SIG-M5 (cell line): Measurements from ENCODE around the gene PHF13.
A peak's percentile ranks its signal among the peaks of the same experiment; 100 is the strongest.
"Not testable (repeated sequence)": the region's sequence is repeated elsewhere in the genome, so short reads cannot be mapped to it uniquely, and the experiment has no call there.

ENCODE experiments used
- DNase-seq: peaks from one replicate; lab custom pipeline; 2025; lab: John Stamatoyannopoulos, UW

Gene PHF13

GRCh38 chr1:6587261-6588005 lies 26.1 kb upstream of the PHF13 start:
- no peak for DNase-seq

DNA sequence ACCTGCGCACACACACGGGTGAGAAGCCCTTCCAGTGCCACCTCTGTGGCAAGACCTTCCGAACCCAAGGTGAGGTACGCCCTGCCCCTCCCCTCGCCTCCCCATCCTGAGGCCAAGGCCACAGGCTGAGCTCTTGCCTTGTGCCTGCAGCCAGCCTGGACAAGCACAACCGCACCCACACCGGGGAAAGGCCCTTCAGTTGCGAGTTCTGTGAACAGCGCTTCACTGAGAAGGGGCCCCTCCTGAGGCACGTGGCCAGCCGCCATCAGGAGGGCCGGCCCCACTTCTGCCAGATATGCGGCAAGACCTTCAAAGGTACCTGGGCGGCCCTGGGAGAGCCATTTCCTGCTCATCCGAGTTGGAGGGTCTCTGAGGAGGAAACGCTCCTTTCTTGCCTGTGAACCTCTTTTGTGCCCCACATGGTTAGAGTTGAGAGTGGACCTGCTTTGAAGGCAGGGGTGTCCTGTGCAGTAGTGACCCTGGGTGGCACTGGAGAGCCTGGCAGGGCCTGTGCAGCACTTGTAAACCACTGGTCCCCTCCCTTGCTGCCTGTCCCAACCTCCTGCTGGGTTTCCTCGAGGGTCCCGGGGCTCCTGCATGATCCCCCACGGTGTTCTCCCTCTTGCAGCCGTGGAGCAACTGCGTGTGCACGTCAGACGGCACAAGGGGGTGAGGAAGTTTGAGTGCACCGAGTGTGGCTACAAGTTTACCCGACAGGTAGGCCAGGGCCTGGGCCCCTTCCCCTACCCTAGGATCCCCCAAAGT lies 25.2 kb upstream of the PHF13 start:
- no peak for DNase-seq

DNA sequence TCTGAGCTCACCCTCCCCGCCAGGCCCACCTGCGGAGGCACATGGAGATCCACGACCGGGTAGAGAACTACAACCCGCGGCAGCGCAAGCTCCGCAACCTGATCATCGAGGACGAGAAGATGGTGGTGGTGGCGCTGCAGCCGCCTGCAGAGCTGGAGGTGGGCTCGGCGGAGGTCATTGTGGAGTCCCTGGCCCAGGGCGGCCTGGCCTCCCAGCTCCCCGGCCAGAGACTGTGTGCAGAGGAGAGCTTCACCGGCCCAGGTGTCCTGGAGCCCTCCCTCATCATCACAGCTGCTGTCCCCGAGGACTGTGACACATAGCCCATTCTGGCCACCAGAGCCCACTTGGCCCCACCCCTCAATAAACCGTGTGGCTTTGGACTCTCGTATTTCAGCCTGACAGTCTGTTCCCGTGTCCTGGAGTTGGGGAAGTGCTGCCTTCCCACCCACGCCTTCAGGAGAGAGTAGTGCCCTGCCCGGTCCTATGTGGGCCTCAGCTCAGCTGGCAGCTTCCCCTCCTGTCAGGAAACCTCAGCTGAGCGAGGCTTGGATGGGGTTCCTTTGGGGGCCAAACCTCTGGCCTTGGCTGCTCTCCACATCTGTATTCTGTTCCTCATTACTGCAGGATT lies 24.5 kb upstream of the PHF13 start:
- DNase-seq, result no peak

- DNase-seq, result no peak
Measured at GRCh38 chr1:6590046-6590445, 23.5 kb upstream of the PHF13 start.

DNA sequence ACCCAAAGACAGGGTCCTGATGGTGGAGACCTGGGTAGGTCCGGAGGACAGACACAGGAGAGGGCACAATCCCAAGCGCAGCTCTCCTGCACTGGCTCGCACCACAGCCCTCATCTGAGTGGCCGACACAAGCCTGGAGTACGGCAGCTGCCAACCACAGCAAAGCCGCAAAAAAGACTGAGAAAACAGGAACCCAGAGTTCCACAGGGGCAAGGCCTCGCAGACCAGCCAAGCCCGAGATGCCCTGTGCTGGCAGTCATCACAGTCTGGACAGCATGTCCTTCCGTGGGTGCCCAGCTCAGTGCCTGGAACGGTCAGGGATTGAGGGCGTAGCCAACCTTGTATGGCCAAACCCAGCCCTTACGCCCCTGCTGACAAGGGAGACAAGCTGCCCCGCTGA lies 22.3 kb upstream of the PHF13 start:
- DNase-seq, result no peak

DNA sequence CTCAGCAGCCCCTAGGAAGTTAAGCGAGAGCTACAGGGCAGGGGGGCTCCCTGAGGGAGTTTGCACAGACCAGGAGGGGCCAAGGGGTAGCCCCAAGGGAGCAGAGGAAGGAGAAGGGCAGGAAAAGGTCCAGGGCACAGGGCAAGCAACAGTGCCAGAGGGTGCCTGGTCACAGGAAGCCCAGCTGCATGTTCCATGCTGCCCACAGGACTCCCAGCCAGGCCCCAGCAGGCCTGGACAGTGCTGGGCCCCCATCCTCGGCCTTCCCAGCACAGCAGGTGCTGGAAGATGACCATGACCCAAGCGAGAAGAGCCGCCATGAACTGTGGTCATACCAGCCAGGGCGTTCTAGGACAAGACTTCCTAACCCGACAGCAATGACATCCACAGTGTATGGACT lies 21.9 kb upstream of the PHF13 start:
- no peak for DNase-seq

GRCh38 chr1:6592441-6592840 lies 21.1 kb upstream of the PHF13 start:
- no peak for DNase-seq

DNA sequence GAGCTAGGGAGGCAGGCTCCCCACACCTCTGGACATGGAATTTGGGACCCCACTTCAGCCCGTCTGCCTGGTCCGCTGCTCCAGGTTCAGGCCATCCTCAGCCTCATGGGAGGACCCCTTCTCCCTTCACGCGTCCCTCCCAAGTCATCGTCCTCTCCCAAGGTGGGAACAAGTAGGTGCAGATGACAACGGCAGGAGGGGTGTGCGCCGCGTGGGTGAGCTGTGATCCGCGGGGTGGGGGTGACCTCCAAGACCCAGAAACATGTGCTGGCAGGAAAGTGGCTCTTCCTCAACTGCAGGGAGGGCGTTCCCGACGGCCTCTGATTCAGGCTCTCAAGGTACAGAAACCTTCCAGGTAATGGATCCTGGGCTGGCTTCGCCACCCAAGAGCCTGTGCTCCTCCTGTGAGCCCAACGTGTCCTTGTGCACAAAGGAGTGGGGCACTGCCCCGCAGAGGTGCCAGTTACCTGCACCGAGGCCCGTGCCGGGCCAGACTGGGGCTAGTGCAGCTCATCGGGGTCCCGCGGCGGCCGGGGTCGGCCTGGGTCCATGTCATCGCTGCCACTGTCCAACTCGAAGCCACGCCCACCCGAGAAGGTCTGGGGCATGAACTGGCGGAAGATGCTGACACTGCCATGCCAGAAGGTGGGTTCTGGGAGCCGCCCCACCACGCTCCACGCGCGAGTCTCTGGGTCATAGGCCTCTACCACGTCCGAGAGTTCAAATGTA lies 20.5 kb upstream of the PHF13 start:
- DNase-seq, result no peak

DNA sequence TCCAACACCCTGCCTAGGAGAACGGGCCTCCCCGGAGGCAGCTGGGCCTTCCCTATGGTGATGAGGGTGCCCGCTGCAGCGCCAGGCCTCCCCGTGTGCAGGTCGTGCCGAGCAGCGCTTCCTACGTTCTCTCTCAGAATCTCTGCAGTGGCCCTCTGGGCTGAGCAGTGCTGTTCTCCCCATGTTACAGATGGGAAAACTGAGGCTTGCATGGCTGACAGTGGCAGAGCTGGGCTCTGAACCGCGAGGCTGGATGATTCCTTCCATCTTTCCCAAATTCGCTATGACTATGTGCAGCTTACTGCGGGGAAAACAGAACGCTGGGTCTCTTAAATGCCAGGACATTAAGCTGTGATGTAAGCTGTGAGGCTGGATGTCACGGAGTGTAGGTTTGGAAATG lies 19.7 kb upstream of the PHF13 start:
- no peak for DNase-seq

- DNase-seq, result no peak
Measured at GRCh38 chr1:6594977-6595740, 18.4 kb upstream of the PHF13 start.

- no peak for DNase-seq
Measured at GRCh38 chr1:6596351-6596750, 17.2 kb upstream of the PHF13 start.

DNA sequence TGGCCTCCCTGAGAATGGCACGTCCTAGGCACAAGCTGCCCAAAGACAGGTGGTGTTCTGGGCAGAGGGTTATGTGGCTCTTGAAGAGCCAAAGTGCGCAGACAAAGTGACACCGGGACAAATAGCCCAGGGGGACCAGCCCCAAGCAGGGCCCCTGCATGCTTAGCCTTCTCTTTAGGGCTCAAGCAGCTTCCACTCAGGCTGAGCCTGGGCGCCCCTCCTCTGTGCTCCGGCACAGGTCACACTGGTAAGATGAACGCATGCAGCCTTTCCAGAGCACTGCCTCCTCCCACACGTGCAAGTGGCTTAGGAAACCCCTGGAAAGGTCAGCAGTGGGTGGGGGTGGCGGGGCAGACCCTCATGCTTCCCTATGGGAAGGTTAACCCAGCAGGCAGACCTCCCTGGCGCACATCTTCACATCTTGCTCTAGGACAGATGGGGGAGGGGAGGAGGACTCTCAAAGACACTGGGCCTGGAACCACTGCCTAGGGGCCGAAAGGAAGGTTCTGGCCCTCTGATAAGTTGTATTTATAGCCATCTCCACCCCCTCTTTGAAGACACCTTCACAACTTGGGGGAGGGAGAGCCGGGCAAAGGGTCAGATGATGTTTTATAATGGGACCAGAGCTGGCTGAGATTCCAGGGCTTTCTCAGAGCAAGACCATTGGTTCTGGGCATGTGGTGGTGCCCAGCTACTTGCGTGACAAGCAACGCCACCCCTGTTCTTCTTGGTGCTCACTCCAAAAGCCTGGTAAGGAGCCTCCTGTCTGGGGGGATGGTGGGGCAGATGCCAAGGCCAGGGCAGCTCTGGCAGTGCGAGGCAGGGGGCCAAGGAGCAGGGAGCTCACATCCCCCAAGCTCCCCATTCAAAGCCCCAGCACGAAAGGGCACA lies 16.4 kb upstream of the PHF13 start:
- DNase-seq, result no peak

DNA sequence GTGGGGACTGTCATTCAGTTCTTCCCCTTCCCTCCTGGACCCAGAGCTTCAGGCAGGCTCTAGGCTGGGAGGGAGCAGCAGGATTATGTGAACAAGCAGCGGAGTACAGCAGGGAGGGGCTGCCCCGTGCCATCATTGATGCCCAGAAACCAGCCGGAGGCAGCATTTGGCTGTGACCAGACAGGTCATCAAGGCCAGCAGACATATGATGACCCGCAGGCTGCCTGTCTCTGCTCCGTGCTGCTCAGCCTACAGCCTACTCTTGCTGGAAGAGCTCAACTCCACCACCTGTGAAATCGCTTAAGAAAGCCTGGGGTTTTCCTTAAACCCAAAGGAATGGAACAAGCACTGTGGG lies 15.8 kb upstream of the PHF13 start:
- no peak for DNase-seq

GRCh38 chr1:6599141-6599975 lies 14.2 kb upstream of the PHF13 start:
- no peak for DNase-seq

DNA sequence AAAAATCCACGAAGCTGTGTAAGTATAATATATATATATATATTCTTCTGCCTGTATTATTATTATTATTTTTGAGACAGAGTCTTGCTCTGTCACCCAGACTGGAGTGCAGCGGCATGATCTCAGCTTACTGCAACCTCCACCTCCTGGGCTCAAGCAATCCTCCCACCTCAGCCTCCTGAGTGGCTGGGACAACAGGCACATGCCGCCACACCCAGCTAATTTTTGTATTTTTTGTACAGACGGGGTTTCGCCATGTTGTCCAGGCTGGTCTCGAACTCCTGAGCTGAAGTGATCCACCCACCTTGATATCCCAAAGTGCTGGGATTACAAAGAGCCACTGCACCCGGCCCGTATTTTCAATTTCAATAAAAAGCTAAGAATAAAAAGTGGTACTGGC lies 13.5 kb upstream of the PHF13 start:
- not testable (repeated sequence) for DNase-seq

GRCh38 chr1:6600410-6601048 lies 13.0 kb upstream of the PHF13 start:
- DNase-seq, result no peak

- peak; percentile 33 for DNase-seq
Measured at GRCh38 chr1:6601049-6601922, 12.2 kb upstream of the PHF13 start.

- DNase-seq, result no peak
Measured at GRCh38 chr1:6601923-6602668, 11.4 kb upstream of the PHF13 start.
